ENCODE measurements around the gene AJUBA. TPM values are rescaled to one million over a fixed set of nuclear protein-coding genes. Genes with fewer than 3 reads are reported as not detected.

Gene AJUBA
- total RNA-seq, 1 donor from 2014 or later = 7.2 TPM

- peaks cover 27% of the 10 kb centered on the region for H3K4me1 Mint-ChIP-seq (ENCODE audit: unreplicated experiment)
- peaks cover 20% of the 10 kb centered on the region for H3K36me3 Mint-ChIP-seq (ENCODE audit: low read depth, unreplicated experiment)
- H3K27me3 Mint-ChIP-seq (ENCODE audit: unreplicated experiment) = peaks cover 21% of the 10 kb centered on the region
- TF ChIP-seq CTCF (IDR thresholded peaks at IDR 0.05; ENCODE audit: unreplicated experiment) = no peak
- H3K9me3 Mint-ChIP-seq (ENCODE audit: unreplicated experiment) = no peaks in the 10 kb centered on the region
- H3K27ac Mint-ChIP-seq (ENCODE audit: unreplicated experiment) = no peak overlapping the region
- no peak for DNase-seq (ENCODE audit: low spot score)
- H3K4me3 Mint-ChIP-seq (ENCODE audit: unreplicated experiment) = no peak overlapping the region
These were observed 3.9 kb downstream of the AJUBA start for GRCh38 chr14:22978487-22978837.

GRCh38 chr14:22977684-22978486 lies 4.5 kb downstream of the AJUBA start:
- Mint-ChIP-seq H3K9me3 (ENCODE audit: unreplicated experiment) (no peaks in the 10 kb centered on the region), H3K4me1 (ENCODE audit: unreplicated experiment) (peaks cover 27% of the 10 kb centered on the region), H3K36me3 (ENCODE audit: low read depth, unreplicated experiment) (peaks cover 20% of the 10 kb centered on the region), H3K4me3 (ENCODE audit: unreplicated experiment) (peak overlapping the region; percentile 71), H3K27ac (ENCODE audit: unreplicated experiment) (peak overlapping the region; percentile 79), H3K27me3 (ENCODE audit: unreplicated experiment) (peaks cover 21% of the 10 kb centered on the region)
- no peak for TF ChIP-seq CTCF (IDR thresholded peaks at IDR 0.05; ENCODE audit: unreplicated experiment)
- DNase-seq (ENCODE audit: low spot score) = peak; percentile 31

GRCh38 chr14:22977434-22977683 lies 5.0 kb downstream of the AJUBA start:
- H3K36me3 Mint-ChIP-seq (ENCODE audit: low read depth, unreplicated experiment) = peaks cover 20% of the 10 kb centered on the region
- DNase-seq (ENCODE audit: low spot score) = no peak
- TF ChIP-seq CTCF (IDR thresholded peaks at IDR 0.05; ENCODE audit: unreplicated experiment) = no peak
- peaks cover 21% of the 10 kb centered on the region for H3K27me3 Mint-ChIP-seq (ENCODE audit: unreplicated experiment)
- peak overlapping the region; percentile 79 for H3K27ac Mint-ChIP-seq (ENCODE audit: unreplicated experiment)
- no peak overlapping the region for H3K4me3 Mint-ChIP-seq (ENCODE audit: unreplicated experiment)
- peaks cover 27% of the 10 kb centered on the region for H3K4me1 Mint-ChIP-seq (ENCODE audit: unreplicated experiment)
- H3K9me3 Mint-ChIP-seq (ENCODE audit: unreplicated experiment) = no peaks in the 10 kb centered on the region

- DNase-seq (ENCODE audit: low spot score) = no peak
- Mint-ChIP-seq H3K36me3 (ENCODE audit: low read depth, unreplicated experiment) (peaks cover 20% of the 10 kb centered on the region), H3K27ac (ENCODE audit: unreplicated experiment) (peak overlapping the region; percentile 79), H3K4me3 (ENCODE audit: unreplicated experiment) (peak overlapping the region; percentile 53), H3K4me1 (ENCODE audit: unreplicated experiment) (peaks cover 27% of the 10 kb centered on the region), H3K27me3 (ENCODE audit: unreplicated experiment) (peaks cover 21% of the 10 kb centered on the region), H3K9me3 (ENCODE audit: unreplicated experiment) (no peaks in the 10 kb centered on the region)
- TF ChIP-seq CTCF (IDR thresholded peaks at IDR 0.05; ENCODE audit: unreplicated experiment) = no peak
These were observed 5.5 kb downstream of the AJUBA start for GRCh38 chr14:22976620-22977433.

Data from endothelial cell (in vitro differentiated cells).